ENCODE measurements around the gene GAL3ST3. TPM values are rescaled to one million over a fixed set of nuclear protein-coding genes. Genes with fewer than 3 reads are reported as not detected.

GAL3ST3 gene
- total RNA-seq, 2 donors from 2014 or later, result 0.66 to 2.6 TPM

GRCh38 chr11:66046901-66047300, 2.1 kb downstream of the GAL3ST3 start:
- intact Hi-C loops (cut with DNase I), result no loop called here
- Histone ChIP-seq H3K9me3 (no peaks in the 10 kb centered on the region), H3K4me3 (no peak overlapping the region), H3K36me3 (replicated peaks in 1 of 2; ENCODE audit: insufficient read depth in 1 of 2, low read depth in 2 of 2) (no peaks in the 10 kb centered on the region), H3K27me3 (no peaks in the 10 kb centered on the region), H3K27ac (peak overlapping the region in 3 of 4 donors; percentile 34 to 46 (median 44)), H3K4me1 (peaks cover 37% of the 10 kb centered on the region)
- no peak for TF ChIP-seq CTCF (IDR thresholded peaks at IDR 0.05)
- no peak for TF ChIP-seq POLR2A (IDR thresholded peaks at IDR 0.05)
- ATAC-seq (no peak), DNase-seq (no peak)
- 88 to 93% methylated on average over 3 of the region's 3 CpGs for WGBS, 2 donors

GRCh38 chr11:66045177-66045639, 3.8 kb downstream of the GAL3ST3 start:
- no peak for TF ChIP-seq POLR2A (IDR thresholded peaks at IDR 0.05)
- TF ChIP-seq CTCF (IDR thresholded peaks at IDR 0.05), result peak; percentile 82 to 93 (median 87)
- ATAC-seq (peak; percentile 82), DNase-seq (peak; percentile 77 to 83 (median 78))
- intact Hi-C loops (cut with DNase I), result no loop called here
- H3K36me3 ChIP-seq (replicated peaks in 1 of 2; ENCODE audit: insufficient read depth in 1 of 2, low read depth in 2 of 2), result no peaks in the 10 kb centered on the region
- H3K4me3 ChIP-seq, result no peak overlapping the region
- H3K27ac ChIP-seq, result no peak overlapping the region
- no peaks in the 10 kb centered on the region for H3K27me3 ChIP-seq
- WGBS, 2 donors, result 19% methylated on average over 11 of the region's 11 CpGs; no CpG with 5 or more reads in 1 of the 2 donors
- no peaks in the 10 kb centered on the region for H3K9me3 ChIP-seq
- peaks cover 28% of the 10 kb centered on the region for H3K4me1 ChIP-seq

- H3K4me1 ChIP-seq, result peaks cover 32% of the 10 kb centered on the region
- H3K36me3 ChIP-seq (replicated peaks in 1 of 2; ENCODE audit: insufficient read depth in 1 of 2, low read depth in 2 of 2), result no peaks in the 10 kb centered on the region
- H3K4me3 ChIP-seq, result no peak overlapping the region
- no peak for DNase-seq
- no peaks in the 10 kb centered on the region for H3K9me3 ChIP-seq
- intact Hi-C loops (cut with DNase I), result no loop called here
- no peaks in the 10 kb centered on the region for H3K27me3 ChIP-seq
- no peak for TF ChIP-seq CTCF (IDR thresholded peaks at IDR 0.05)
- no peak for TF ChIP-seq POLR2A (IDR thresholded peaks at IDR 0.05)
- ATAC-seq, result peak; percentile 6
- no peak overlapping the region for H3K27ac ChIP-seq
- 32 to 52% methylated on average over 6 of the region's 6 CpGs for WGBS, 2 donors
Measured at GRCh38 chr11:66044757-66045156, 4.2 kb downstream of the GAL3ST3 start.

GRCh38 chr11:66042996-66043906, 5.7 kb downstream of the GAL3ST3 start:
- Histone ChIP-seq H3K4me1 (peaks cover 26% of the 10 kb centered on the region), H3K27me3 (no peaks in the 10 kb centered on the region), H3K4me3 (no peak overlapping the region), H3K27ac (no peak overlapping the region), H3K9me3 (no peaks in the 10 kb centered on the region), H3K36me3 (replicated peaks in 1 of 2; ENCODE audit: insufficient read depth in 1 of 2, low read depth in 2 of 2) (no peaks in the 10 kb centered on the region)
- intact Hi-C loops (cut with DNase I), result no loop called here
- TF ChIP-seq POLR2A (IDR thresholded peaks at IDR 0.05), result no peak
- TF ChIP-seq CTCF (IDR thresholded peaks at IDR 0.05), result no peak
- ATAC-seq (no peak), DNase-seq (no peak)
- WGBS, 2 donors, result 94 to 95% methylated on average over 80 to 81 of the region's 88 CpGs

Measured in body of pancreas (tissue), 4 donors.